Measurements from ENCODE around the gene KRTAP20-2.

The KRTAP20-2 gene

DNA sequence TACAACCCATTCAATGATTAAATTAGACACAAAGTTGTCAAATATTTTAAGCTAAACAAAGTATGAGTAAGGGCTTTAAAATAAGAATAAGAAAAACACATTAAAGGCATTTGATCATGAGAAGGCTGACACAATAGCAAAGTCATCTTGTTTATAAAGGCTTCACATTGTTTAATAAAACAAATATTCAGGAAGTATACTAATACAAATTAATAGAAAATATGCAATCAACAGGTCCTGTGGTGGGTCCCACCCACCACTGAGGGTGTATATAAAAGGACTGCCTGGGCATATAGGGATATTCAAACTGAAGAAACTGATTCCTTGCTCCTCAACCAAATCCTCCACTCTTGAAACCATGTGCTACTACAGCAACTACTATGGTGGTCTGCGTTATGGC lies at the start of gene KRTAP20-2:
Gene KRTAP20-2 (plus strand): TSS at position 301 of the 400 bp plus-strand sequence. CDS start 58 bp downstream, at position 359.
- DNase-seq (ENCODE audit: low read depth in 4 of 4, low spot score in 1 of 4), result no peak

- no peak for DNase-seq (ENCODE audit: low read depth in 4 of 4, low spot score in 1 of 4)
These were observed 44.7 kb upstream of the KRTAP20-2 start, which contains the start of gene KRTAP22-2 for GRCh38 chr21:30590297-30590696. TSS of gene KRTAP22-2 (minus strand) at chr21:30590397.

DNA sequence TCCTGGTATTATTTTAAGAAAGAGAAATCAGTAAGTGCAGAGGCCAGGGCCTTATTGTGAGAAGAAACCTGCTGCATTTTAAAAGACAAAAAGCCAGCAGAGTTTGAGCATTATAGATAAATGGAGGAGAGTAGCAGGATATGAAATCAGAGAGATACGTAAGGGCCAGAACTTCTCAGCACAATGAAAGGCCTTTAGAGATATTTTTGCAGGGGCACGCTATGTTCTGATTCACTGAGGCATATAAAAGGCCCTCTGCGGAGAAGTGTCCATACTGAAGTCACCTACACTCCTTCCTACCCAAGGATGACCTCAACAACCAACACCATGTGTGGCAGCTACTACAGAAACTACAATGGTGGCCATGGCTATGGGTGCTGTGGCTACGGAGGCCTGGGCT lies 42.9 kb upstream of the KRTAP20-2 start, which contains the start of gene KRTAP6-3:
Gene KRTAP6-3 (plus strand): TSS at position 301 of the 400 bp plus-strand sequence. CDS start 6 bp downstream, at position 307.
- DNase-seq (ENCODE audit: low read depth in 4 of 4, low spot score in 1 of 4), result no peak

DNA sequence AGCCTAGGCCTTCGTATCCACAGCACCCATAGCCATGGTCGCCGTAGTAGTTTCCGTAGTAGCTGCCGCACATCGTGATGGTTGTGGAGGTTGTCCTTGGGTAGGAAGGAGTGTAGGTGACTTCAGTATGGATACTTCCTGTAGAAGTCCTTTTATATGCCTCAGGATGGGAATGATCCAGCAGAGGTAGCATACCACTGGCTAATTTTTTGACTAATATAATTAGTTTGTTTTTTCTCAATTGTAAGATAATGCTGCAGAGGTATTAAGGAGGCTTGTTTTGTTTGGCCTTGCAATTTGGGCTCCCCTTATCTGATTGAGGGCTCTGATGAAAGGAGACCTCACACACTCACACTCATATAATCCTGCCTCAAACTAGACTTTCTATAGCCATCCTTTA lies 36.2 kb upstream of the KRTAP20-2 start, which contains the start of gene KRTAP6-2:
Gene KRTAP6-2 (minus strand): TSS at position 101 of the 400 bp plus-strand sequence. CDS start 28 bp downstream, at position 73.
- no peak for DNase-seq (ENCODE audit: low read depth in 4 of 4, low spot score in 1 of 4)

- DNase-seq (ENCODE audit: low read depth in 4 of 4, low spot score in 1 of 4), result no peak
These were observed 34.2 kb upstream of the KRTAP20-2 start, which contains the start of gene KRTAP22-1 for GRCh38 chr21:30600787-30601186. TSS of gene KRTAP22-1 (plus strand) at chr21:30601087.

DNA sequence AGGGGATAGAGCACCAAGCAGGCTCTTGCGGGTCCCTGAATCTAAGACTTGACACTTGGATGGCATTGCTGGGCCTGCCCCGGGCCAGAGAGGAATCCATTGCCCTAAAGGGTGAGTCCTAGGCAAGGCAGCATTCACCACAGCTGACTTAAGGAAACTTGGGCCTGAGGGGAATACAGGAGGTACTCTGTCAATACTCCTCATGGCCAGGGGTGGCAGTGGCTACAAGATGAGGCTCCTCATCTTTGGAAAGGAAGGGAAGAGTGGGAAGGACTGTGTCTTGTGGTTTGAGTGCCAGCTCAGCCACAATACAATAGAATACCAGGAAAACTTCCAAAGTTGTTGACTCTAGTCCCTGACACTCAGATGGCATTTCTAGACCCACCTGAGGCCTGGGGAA lies 29.0 kb upstream of the KRTAP20-2 start:
- DNase-seq (ENCODE audit: low read depth in 4 of 4, low spot score in 1 of 4), result no peak

DNA sequence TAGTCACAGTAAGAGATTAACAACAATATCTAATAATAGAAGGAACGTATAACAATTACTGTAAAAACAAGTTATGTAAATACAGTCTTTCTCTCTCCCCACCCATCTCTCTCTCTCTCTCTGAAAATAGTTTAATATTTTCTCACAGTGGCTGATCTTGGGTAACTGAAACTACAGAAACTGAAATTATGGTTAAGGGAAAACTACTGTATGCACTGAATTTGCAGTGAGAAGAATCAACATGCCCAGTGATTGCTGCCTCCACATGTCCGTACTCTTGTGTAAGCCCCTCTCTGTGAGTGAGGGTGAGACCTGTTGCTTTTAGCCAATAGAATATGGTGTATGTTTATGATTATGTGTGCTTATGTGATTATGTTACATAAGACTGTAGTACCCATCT lies 22.9 kb upstream of the KRTAP20-2 start:
- no peak for DNase-seq (ENCODE audit: low read depth in 4 of 4, low spot score in 1 of 4)

- DNase-seq (ENCODE audit: low read depth in 4 of 4, low spot score in 1 of 4), result no peak
These were observed 21.2 kb upstream of the KRTAP20-2 start, which contains the start of gene KRTAP6-1 for GRCh38 chr21:30613836-30614235. TSS of gene KRTAP6-1 (minus strand) at chr21:30613930. CDS start at chr21:30613904, 26 bp downstream.

- no peak for DNase-seq (ENCODE audit: low read depth in 4 of 4, low spot score in 1 of 4)
These were observed 19.8 kb upstream of the KRTAP20-2 start for GRCh38 chr21:30615199-30615598.

- no peak for DNase-seq (ENCODE audit: low read depth in 4 of 4, low spot score in 1 of 4)
These were observed 18.9 kb upstream of the KRTAP20-2 start, which contains the start of gene KRTAP20-1 for GRCh38 chr21:30616125-30616524. TSS of gene KRTAP20-1 (plus strand) at chr21:30616425. CDS start at chr21:30616455, 30 bp downstream.

- DNase-seq (ENCODE audit: low read depth in 4 of 4, low spot score in 1 of 4), result no peak
These were observed 14.9 kb upstream of the KRTAP20-2 start for GRCh38 chr21:30620080-30620479.

DNA sequence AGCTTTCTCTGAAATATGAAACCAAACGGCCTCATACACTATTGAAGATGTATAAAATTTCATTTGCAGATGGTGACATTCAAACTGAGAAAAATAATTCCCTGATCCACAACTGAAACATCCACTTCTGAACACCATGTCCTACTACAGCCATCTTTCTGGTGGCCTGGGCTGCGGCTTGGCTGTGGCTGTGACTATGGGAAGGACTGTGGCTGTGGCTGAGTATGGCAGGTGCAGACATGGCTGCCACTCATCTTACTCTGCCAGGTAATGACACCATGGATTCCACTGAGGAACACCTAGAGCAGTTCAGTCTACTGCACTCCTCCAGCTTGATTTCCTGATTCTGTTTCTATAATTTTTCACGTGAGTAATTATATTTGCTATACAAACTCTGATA lies 14.5 kb upstream of the KRTAP20-2 start, which contains the start of gene KRTAP20-4:
Gene KRTAP20-4 (plus strand): TSS at position 106 of the 400 bp plus-strand sequence.
- no peak for DNase-seq (ENCODE audit: low read depth in 4 of 4, low spot score in 1 of 4)

GRCh38 chr21:30623362-30623761 lies 11.6 kb upstream of the KRTAP20-2 start:
- no peak for DNase-seq (ENCODE audit: low read depth in 4 of 4, low spot score in 1 of 4)

- DNase-seq (ENCODE audit: low read depth in 4 of 4, low spot score in 1 of 4), result no peak
These were observed 9.4 kb upstream of the KRTAP20-2 start for GRCh38 chr21:30625449-30626165.

DNA sequence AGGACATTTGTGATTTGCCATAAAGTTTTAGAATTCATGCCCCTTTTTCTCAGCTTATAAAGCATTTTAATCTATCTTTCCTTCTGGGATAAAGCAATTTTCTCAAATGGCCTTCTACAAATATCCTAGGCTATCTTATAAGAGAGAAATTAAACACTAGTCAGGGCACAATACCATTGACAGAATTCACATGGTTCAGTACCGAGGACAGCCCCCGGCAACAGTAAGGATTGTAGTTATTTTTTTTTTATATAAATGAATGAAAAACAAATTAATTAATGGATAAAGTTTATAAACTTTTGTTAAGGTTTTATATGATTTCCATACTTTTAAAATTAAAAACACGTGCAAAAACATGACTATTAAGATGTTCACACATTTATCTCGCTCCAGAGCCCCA lies 6.9 kb upstream of the KRTAP20-2 start:
- DNase-seq (ENCODE audit: low read depth in 4 of 4, low spot score in 1 of 4), result no peak

GRCh38 chr21:30629200-30629599 lies 5.8 kb upstream of the KRTAP20-2 start:
- no peak for DNase-seq (ENCODE audit: low read depth in 4 of 4, low spot score in 1 of 4)

GRCh38 chr21:30638686-30639085 lies 3.7 kb downstream of the KRTAP20-2 start:
- no peak for DNase-seq (ENCODE audit: low read depth in 4 of 4, low spot score in 1 of 4)

GRCh38 chr21:30642564-30642963 lies 7.6 kb downstream of the KRTAP20-2 start, which contains the start of gene KRTAP20-3:
TSS of gene KRTAP20-3 (plus strand) at chr21:30642864.
- DNase-seq (ENCODE audit: low read depth in 4 of 4, low spot score in 1 of 4), result no peak

GRCh38 chr21:30646904-30647414 lies 12.0 kb downstream of the KRTAP20-2 start:
- DNase-seq (ENCODE audit: low read depth in 4 of 4, low spot score in 1 of 4), result no peak

DNA sequence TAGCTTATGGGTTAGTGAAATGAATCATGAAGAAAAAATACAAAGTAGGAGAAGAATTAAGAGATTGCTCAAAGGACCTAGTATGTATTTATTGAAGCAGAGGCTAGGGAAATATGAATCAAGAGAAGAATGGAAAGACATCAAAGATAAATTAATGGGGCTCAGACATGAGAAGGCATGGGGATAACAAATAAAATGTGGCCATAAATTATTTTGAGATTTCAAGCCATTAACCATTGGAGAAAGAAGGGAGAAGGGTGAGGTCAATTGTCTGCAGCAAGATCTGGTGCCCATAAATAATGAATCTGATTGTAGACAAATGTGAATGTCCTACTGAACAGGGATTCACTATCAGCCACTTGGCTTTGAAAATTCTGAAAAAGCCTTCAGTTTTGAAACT lies 17.9 kb downstream of the KRTAP20-2 start:
- no peak for DNase-seq (ENCODE audit: low read depth in 4 of 4, low spot score in 1 of 4)

GRCh38 chr21:30668776-30669175 lies 33.8 kb downstream of the KRTAP20-2 start:
- no peak for DNase-seq (ENCODE audit: low read depth in 4 of 4, low spot score in 1 of 4)

All from stimulated activated CD4-positive, alpha-beta T cell treated with anti-CD3 and anti-CD28 coated beads, Interleukin-1b, Interleukin-23, amount 100 ng/mL, for 24 hours (primary cell).